Measurements from ENCODE around the gene PDE3B. TPM values are rescaled to one million over a fixed set of nuclear protein-coding genes. Genes with fewer than 3 reads are reported as not detected.

The PDE3B gene
- total RNA-seq, 1 donor from 2014 or later: 4.8 TPM

GRCh38 chr11:14617241-14618027, 26.2 kb upstream of the PDE3B start:
- TF ChIP-seq CTCF (conservative IDR thresholded peaks at IDR 0.05; ENCODE audit: low read depth, low read length): no peak
- H3K4me3 ChIP-seq (ENCODE audit: low read depth, low read length): no peak overlapping the region
- peak; percentile 53 for DNase-seq (ENCODE audit: low read depth)

DNA sequence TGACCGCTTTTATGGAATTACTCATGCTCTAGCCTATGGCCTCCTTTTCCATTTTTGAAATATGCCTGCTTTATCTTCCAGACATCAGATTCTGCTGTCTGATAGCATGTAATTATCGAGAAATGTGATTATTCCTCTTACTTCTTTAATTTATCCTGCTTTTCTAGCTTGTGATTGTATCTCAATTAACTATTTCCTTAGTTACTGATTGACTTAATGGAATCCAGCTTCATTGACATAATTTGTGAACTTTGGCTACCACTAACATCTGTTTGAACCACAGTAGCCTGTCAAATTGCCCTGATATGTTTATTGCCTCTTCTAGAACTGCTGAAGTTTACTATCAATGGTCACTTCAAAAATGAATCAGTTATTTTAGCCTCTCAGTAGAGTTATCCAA, 25.5 kb upstream of the PDE3B start:
- no peak for DNase-seq (ENCODE audit: low read depth)
- H3K4me3 ChIP-seq (ENCODE audit: low read depth, low read length): no peak overlapping the region
- no peak for TF ChIP-seq CTCF (conservative IDR thresholded peaks at IDR 0.05; ENCODE audit: low read depth, low read length)

DNA sequence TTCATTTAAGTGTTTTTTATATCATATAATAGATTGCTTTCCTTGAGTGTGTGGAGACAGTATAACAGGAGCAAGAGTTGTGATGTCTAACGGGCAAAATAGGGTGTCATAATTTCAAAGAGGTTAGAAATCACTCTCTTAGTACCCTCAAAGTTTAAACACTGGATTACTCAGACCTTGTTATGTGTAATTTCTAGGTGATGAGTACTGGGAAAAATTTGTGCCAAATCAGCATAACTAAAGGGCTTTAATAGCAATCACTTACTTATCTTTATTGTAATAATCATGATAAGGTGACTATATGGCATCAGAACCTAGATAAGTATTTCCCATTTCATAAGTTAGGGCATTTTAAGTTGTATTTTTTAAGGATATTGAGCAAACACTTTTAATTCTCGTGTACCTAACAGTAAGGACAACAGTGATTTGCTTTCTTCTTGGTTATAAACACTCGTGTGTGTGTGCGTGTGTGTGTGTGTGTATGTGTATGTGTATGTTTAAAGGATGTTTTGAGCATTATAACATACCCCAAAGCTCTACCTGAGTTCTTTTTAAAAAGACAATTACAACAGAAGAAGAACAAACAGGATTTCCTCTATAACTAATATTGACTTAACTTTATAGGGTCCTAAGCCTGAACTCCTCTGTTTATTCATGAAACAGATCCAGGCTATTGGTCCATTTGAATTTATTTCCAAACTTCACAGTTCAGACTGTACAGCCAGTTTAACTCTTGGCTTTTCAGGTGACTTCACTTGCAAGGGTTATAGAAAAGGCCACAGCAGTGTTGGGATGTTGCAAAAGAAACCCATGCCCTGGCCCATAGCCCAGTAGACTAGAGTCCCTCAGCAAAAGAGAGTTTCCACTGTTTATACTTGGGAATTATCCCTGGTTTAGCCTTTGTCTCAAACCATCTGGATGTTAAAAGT, 23.7 kb upstream of the PDE3B start:
- H3K4me3 ChIP-seq (ENCODE audit: low read depth, low read length): no peak overlapping the region
- DNase-seq (ENCODE audit: low read depth): no peak
- TF ChIP-seq CTCF (conservative IDR thresholded peaks at IDR 0.05; ENCODE audit: low read depth, low read length): no peak

DNA sequence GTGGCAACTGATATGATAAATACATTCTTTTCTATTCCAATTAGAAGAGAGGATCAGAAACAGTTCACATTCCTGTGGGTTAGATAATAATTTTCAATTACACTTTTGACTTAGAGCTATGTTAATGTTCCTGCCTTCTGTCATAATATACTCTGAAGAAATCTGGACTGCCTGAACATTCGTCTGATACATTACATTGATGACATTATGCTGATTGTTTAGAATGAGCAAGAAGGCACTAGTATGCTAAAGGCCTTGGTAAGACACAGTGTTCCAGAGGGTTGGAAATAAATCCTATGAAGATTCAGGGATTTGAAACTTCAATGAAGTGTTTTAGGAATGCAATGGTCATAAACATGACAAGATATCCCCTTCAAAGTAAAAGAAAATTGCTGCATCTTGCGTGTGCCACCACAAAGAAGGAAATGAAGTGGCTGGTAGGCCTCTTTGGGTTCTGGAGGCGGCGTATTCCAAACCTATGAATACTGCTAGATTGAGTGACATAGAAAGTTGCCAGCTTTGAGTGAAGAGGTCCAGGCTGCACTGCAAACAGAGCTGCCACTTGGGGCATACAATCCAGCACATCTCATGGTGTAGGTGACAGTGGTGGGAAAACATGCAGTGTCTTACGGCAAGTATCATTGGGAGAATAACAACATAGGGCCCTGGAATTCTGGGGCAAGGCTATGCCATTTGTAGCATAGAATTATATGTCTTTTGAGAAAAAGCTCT, 21.2 kb upstream of the PDE3B start:
- H3K4me3 ChIP-seq (ENCODE audit: low read depth, low read length): no peak overlapping the region
- DNase-seq (ENCODE audit: low read depth): no peak
- no peak for TF ChIP-seq CTCF (conservative IDR thresholded peaks at IDR 0.05; ENCODE audit: low read depth, low read length)

- H3K4me3 ChIP-seq (ENCODE audit: low read depth, low read length): no peak overlapping the region
- no peak for DNase-seq (ENCODE audit: low read depth)
- no peak for TF ChIP-seq CTCF (conservative IDR thresholded peaks at IDR 0.05; ENCODE audit: low read depth, low read length)
These were observed 20.6 kb upstream of the PDE3B start for GRCh38 chr11:14623036-14623435.

GRCh38 chr11:14625586-14626205, 17.9 kb upstream of the PDE3B start:
- no peak for DNase-seq (ENCODE audit: low read depth)
- TF ChIP-seq CTCF (conservative IDR thresholded peaks at IDR 0.05; ENCODE audit: low read depth, low read length): no peak
- H3K4me3 ChIP-seq (ENCODE audit: low read depth, low read length): no peak overlapping the region
